Fibroblast of skin of scalp (primary cell): ENCODE results near the gene PRDM2.

Source experiments
- DNase-seq: peaks from one replicate; pipeline ENCODE4 v3.0.0-alpha.2; 2013

Gene PRDM2

DNA sequence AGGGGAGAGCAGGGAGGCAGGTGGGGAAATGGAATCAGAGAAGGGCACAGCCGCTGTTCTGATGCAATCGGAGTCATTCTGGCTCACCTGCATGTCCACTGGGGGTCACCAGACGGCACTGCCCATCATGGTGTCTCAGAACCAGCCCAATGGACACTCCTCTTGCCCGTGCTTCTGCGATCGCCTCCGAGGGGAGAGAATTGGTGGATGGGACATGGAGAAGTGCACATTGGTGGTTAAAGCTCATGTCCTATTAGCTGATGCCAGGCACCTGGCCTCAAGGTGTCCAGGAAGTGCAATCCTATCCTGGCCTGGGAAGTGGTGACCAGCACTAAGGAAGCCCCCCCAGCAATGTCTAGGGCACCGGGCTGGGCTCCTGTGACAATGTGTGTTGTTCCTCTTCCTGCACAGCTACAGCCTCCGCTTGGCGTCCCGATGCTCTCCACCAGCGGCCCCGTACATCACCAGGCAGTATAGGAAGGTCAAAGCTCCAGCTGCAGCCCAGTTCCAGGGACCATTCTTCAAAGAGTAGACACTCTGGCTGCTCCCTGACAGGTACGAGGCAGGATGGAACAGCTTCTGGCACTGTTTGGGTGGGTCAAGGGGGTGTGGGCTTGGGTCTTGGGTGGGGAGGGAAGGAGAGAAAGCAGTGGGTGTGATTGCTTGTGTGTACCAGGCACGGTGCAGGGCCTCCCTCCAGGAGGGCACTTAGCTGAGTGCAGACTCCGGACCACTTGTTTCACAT lies 116.2 kb downstream of the PRDM2 start:
- DNase-seq = no peak

DNA sequence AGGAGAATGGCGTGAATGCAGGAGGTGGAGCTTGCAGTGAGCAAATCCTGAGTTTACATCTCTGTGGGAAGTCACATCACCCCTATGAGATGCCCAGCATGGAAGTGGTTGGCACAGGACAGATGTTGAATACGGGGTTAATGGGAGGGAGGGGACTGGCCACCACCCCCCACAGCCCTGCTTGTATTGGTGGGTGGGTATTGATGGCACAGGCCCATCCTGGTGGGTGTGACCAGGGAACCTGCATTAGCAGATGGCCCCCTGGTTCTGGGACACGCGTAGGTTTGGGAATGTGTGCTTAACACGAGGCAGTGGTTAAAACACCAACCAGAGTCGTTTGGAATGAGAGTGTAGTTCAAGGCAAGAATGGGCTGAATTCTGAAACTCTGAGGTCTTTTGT lies 117.9 kb downstream of the PRDM2 start:
- no peak for DNase-seq

GRCh38 chr1:13818926-13819325 lies 118.9 kb downstream of the PRDM2 start:
- DNase-seq = no peak

DNA sequence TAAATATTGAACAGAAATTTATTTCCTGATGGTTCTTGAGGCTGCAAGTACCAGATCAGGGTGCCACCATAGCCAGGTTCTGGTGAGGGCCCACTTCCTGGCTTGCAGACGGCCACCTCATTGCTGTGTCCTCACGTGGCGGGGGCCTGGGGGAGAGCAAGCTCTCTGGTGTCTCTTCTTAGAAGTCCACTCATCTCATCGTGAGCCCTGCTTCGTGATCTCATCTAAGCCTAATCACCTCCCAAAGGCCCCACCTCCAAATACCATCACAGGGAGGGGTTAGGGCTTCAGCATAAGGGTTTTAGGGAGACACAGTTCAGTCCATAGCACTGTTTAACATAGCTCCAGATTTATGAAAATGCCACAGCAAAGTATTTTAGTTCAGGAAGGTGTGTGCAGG lies 119.7 kb downstream of the PRDM2 start:
- DNase-seq = no peak

DNA sequence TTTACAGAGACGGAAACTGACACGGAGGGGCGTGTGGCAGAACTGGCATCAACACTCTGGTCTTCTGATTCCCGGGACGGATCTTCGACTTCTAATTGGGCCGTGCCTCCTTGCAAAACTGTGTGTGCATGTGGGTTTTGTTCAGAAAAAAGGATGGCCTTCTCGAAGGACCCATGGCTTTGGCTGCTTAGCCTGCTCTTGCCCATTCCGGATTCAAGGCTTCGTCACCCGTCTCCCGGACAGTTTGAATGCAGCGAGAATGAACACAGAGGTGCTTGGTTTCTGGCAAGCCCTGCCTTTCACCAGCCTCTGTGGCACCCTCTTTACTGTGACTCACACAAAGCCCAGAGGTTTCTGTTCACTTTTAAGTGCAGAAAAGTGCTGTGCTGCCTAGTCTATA lies 120.1 kb downstream of the PRDM2 start:
- no peak for DNase-seq

DNA sequence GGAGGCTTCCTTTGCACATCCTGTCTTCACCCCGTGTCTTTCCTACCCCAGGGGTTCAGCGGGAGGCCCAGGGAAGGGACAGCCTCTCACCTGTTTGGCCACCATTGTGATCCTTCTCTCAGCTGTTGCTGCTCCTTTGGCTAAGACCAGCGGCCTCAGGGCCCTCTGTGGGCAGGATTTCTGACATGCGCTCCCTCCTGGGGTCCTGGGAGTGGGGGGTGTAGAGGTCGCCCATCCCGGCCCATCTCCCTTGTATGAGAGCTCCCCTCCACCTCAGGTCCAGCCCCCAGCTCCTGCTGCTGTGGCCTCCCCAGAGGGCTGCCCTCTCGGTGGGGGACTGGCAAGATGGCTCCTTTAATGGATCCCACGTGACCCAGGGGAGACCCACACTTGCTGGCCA lies 120.5 kb downstream of the PRDM2 start:
- DNase-seq = no peak

- no peak for DNase-seq
Measured at GRCh38 chr1:13823126-13823880, 123.3 kb downstream of the PRDM2 start.

GRCh38 chr1:13823936-13824335 lies 123.9 kb downstream of the PRDM2 start:
- DNase-seq = no peak

GRCh38 chr1:13824626-13825025 lies 124.6 kb downstream of the PRDM2 start:
- DNase-seq = no peak

GRCh38 chr1:13825033-13825432 lies 125.0 kb downstream of the PRDM2 start:
- DNase-seq = no peak

- no peak for DNase-seq
Measured at GRCh38 chr1:13826009-13826408, 126.0 kb downstream of the PRDM2 start.

GRCh38 chr1:13826591-13826990 lies 126.6 kb downstream of the PRDM2 start:
- DNase-seq = no peak

DNA sequence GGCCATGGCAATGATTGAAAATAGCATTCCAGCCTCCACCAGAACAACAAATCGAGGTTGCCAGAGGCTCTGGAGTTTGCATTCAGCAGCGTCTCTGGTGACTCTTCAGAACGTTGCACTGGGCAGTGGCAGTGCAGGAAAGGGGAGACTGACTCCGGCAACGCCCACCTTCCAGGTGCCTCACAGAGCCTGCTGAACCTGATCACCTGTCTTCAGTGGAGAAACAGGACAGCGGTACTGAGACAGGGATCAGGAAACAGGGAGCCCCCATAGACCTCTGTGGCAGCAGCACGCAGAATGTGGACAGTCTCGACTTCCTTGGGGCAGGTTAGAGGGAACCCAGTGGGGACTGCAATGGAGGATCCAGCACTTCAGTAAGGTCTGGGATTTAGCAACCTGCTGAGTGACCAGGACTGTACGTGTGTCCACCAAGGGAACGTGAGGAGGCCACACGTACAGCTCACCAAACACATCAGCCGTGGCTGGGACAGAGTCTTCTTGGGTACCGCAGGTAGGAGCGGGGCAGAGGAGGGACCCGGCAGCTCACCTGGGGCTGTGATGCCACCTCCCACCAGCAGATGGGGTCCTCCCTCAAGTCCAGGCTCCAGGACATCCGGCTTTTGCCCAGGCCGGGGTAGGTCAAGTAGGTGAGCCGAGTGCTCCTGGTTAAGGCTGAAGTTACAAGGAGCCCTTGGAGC lies 128.6 kb downstream of the PRDM2 start:
- no peak for DNase-seq

DNA sequence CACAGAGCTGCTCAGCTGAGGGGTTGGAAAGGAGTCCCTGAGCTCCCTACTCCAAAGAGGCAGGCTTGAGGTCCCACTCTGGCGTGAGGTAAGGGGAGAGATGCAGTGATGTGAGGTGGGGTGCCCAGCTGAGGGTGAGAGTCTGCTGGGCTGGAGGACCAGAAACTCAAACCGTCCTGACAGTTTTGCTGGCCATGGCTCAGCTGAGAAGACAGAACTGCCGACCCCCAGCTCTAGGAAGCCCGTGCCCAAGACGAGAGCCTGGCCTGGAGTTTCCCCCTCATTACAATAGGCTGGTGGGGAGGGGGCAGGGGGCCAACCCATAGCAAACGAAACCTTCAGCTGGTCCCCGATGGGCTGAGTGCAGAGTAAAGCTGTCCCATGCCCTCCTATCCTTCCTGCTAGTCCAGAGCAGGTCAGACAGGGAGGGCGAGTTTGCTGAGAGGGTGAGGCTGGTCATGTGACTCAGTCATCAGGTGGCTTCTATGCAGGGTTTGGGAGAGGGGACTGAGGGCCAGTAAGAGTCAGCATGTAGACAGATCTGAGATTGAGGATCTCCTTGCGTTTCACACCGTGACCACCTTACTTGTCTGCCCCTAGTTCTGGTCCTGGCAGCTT lies 129.3 kb downstream of the PRDM2 start:
- no peak for DNase-seq

GRCh38 chr1:13830170-13830569 lies 130.2 kb downstream of the PRDM2 start:
- no peak for DNase-seq

- DNase-seq = no peak
Measured at GRCh38 chr1:13830616-13831280, 130.8 kb downstream of the PRDM2 start.

DNA sequence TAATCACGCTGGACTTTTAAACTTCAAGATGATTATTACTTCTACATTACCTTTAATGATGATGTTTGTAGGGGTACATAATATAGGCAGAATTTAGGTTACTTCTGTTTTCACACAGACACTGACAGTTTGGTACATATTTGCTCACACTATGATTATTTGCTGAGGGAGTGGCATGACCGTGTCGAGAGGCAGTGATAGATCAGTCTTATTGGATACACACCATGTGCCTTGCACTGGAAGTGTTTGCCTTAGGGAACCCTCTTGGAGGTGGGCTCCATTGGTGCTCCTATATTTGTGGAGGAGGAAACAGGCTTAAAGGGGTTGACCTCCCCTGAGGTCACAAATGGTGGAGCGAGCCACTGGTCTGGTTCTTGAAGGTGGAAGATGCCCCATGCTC lies 132.1 kb downstream of the PRDM2 start:
- no peak for DNase-seq

DNA sequence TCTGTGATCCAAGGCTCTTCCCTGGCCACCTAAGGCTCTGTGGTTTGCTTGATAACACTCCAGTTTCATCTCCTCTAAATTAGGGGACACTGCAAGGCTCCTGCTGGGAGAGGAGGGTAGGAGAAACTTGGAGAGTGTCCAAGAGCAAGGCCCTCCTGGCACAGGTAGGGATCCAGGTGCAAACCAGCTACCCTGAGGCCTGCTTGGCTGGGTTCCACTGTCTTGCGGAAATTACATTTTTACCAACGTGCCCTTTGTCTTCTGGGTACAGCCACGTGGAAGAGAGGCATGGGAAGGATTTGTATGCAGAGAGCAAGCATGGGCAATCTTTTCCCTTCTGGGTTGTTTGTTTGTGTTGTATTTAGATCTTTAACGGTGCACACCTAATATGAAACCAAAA lies 132.5 kb downstream of the PRDM2 start:
- no peak for DNase-seq

DNA sequence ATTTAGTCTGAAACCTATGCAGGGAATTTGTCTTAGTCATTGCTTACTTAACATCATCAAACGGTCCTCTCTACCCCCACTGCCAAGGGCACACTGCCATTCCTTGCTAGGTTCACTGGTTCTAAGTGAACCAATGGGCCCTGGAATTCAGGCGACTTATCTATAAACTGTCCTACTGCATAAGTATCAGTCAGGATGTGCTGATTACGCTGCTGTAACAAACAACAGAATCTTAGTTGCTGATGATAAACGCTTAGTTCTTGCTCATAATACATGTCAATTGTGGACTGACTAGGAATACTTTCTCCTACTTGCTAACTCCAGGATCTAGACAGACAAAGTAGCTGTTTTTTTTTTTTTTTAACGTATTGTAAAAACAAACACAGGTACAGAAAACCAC lies 136.1 kb downstream of the PRDM2 start:
- no peak for DNase-seq

- no peak for DNase-seq
Measured at GRCh38 chr1:13836631-13837030, 136.6 kb downstream of the PRDM2 start.

GRCh38 chr1:13838236-13838635 lies 138.2 kb downstream of the PRDM2 start:
- no peak for DNase-seq

- DNase-seq = no peak
Measured at GRCh38 chr1:13842497-13842896, 142.5 kb downstream of the PRDM2 start.

- no peak for DNase-seq
Measured at GRCh38 chr1:13851726-13852125, 151.7 kb downstream of the PRDM2 start.
